AG09309 (cell line): ENCODE measurements around the gene PTDSS2.
A peak's percentile ranks its signal among the peaks of the same experiment; 100 is the strongest.

Source experiments
- DNase-seq: peaks from one replicate; pipeline ENCODE4 v3.0.0-alpha.2; 2010; ENCODE audit warnings: low read depth
- H3K4me3 ChIP-seq: 2 replicates; pipeline ENCODE4 v1.5.1; 2011; ENCODE audit warnings: mild to moderate bottlenecking, low read depth, low read length, moderate library complexity; ENCODE audit not compliant: control insufficient read depth
- CTCF ChIP-seq: IDR thresholded peaks from 2 replicates; pipeline ENCODE4 v1.5.1; 2011; ENCODE audit warnings: mild to moderate bottlenecking, low read depth, low read length, inconsistent platforms; ENCODE audit not compliant: insufficient read depth, control insufficient read depth; ENCODE audit errors: missing control alignments

Gene PTDSS2

GRCh38 chr11:405954-406795 is 43.9 kb upstream of the PTDSS2 start:
- no peak for DNase-seq
- H3K4me3 ChIP-seq, result peak overlapping the region; percentile 49
- no peak for TF ChIP-seq CTCF

- TF ChIP-seq CTCF, result no peak
- peak overlapping the region; percentile 49 for H3K4me3 ChIP-seq
- DNase-seq, result no peak
These were observed 43.1 kb upstream of the PTDSS2 start for GRCh38 chr11:406796-407650.

GRCh38 chr11:407651-408123 is 42.4 kb upstream of the PTDSS2 start:
- TF ChIP-seq CTCF, result no peak
- DNase-seq, result no peak
- no peak overlapping the region for H3K4me3 ChIP-seq

GRCh38 chr11:408154-409007 is 41.7 kb upstream of the PTDSS2 start:
- H3K4me3 ChIP-seq, result no peak overlapping the region
- DNase-seq, result no peak
- TF ChIP-seq CTCF, result no peak

- H3K4me3 ChIP-seq, result no peak overlapping the region
- no peak for TF ChIP-seq CTCF
- no peak for DNase-seq
These were observed 41.0 kb upstream of the PTDSS2 start for GRCh38 chr11:409008-409599.
